Gastrocnemius medialis (tissue), 4 donors: ENCODE data around the gene ADGRD1.

Source experiments
- POLR2A ChIP-seq, 2 donors: fragments of 450-650 bp; IDR thresholded peaks; one replicate each; pipeline ENCODE4 v1.6.1; 2017; ENCODE audit warnings: antibody characterized with exemption in 2 of 2, mild to moderate bottlenecking in 2 of 2, moderate library complexity in 2 of 2
- TF ChIP-seq, protein P1 (sequence below), 5 experiments: fragments of 450-650 bp in 3 of 5; fragments of 200-600 bp in 2 of 5; sonication (generic) in 2 of 5; IDR thresholded peaks in 4 of 5; conservative IDR thresholded peaks in 1 of 5; 1 replicate in 4 of 5; 2 replicates in 1 of 5; pipeline ENCODE4 v1.5.1; 2016 to 2019; ENCODE audit warnings: antibody characterized with exemption in 5 of 5, mild to moderate bottlenecking in 3 of 5, moderate library complexity in 3 of 5

DNA sequence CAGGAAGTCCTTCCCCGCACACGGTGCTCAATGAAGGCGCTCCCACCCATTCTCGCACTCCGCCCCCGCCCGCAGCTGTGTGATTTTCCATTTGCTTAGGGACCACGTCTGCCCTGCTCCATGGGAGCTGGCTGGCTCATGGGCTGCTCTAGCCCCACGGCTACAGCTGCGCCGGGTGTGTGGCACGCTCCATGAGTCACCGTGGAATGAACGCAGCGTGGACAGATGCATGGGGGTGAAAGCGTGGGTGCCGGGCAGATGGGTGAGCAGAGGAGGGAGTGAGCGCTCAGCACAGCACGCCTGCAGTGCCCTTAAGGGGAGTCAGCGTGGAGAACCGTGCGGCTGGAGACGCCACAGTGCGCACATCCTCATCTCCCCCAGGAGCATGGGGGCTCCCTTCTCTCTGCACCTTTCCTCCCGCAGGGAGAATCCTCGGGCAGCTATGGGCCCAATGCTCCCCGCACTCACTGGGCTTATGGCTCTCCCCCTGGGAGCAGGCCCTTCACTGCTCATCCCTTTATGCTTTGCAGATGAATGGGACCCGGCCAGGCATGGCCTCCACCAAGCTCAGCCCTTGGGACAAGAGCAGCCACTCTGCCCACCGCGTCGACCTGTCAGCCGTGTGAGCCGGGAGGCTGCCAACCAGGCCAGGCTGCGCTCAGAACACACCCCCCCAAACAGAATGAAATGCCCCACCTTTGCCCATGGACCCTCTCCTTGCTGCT is 185.1 kb downstream of the ADGRD1 start:
- TF ChIP-seq, protein P1, sequence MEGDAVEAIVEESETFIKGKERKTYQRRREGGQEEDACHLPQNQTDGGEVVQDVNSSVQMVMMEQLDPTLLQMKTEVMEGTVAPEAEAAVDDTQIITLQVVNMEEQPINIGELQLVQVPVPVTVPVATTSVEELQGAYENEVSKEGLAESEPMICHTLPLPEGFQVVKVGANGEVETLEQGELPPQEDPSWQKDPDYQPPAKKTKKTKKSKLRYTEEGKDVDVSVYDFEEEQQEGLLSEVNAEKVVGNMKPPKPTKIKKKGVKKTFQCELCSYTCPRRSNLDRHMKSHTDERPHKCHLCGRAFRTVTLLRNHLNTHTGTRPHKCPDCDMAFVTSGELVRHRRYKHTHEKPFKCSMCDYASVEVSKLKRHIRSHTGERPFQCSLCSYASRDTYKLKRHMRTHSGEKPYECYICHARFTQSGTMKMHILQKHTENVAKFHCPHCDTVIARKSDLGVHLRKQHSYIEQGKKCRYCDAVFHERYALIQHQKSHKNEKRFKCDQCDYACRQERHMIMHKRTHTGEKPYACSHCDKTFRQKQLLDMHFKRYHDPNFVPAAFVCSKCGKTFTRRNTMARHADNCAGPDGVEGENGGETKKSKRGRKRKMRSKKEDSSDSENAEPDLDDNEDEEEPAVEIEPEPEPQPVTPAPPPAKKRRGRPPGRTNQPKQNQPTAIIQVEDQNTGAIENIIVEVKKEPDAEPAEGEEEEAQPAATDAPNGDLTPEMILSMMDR (IDR thresholded peaks at IDR 0.05 in 4 of 5, conservative IDR thresholded peaks at IDR 0.05 in 1 of 5): no peak
- no peak for TF ChIP-seq POLR2A (IDR thresholded peaks at IDR 0.05)
